A673 (cell line): ENCODE results near the gene MYLK4.

ENCODE experiments used
- EZH2 ChIP-seq: fragments of 200-600 bp; sonication (generic); IDR thresholded peaks from 2 replicates; pipeline ENCODE4 v1.6.1; 2017; ENCODE audit warnings: borderline replicate concordance, low read depth, mild to moderate bottlenecking, mixed read lengths, antibody characterized with exemption, low read length; ENCODE audit not compliant: poor library complexity, severe bottlenecking
- TF ChIP-seq, protein P1 (sequence below): fragments of 300-800, 200-600 bp; sonication (generic); conservative IDR thresholded peaks from 2 replicates; pipeline ENCODE4 v1.5.1; 2017; ENCODE audit warnings: low read depth, mild to moderate bottlenecking, antibody characterized with exemption, low read length, moderate library complexity, mixed read lengths

- TF ChIP-seq, protein P1, sequence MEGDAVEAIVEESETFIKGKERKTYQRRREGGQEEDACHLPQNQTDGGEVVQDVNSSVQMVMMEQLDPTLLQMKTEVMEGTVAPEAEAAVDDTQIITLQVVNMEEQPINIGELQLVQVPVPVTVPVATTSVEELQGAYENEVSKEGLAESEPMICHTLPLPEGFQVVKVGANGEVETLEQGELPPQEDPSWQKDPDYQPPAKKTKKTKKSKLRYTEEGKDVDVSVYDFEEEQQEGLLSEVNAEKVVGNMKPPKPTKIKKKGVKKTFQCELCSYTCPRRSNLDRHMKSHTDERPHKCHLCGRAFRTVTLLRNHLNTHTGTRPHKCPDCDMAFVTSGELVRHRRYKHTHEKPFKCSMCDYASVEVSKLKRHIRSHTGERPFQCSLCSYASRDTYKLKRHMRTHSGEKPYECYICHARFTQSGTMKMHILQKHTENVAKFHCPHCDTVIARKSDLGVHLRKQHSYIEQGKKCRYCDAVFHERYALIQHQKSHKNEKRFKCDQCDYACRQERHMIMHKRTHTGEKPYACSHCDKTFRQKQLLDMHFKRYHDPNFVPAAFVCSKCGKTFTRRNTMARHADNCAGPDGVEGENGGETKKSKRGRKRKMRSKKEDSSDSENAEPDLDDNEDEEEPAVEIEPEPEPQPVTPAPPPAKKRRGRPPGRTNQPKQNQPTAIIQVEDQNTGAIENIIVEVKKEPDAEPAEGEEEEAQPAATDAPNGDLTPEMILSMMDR, result no peak
- TF ChIP-seq EZH2, result no peak
These were observed 4.1 kb downstream of the MYLK4 start for GRCh38 chr6:2746557-2747061.
